Measurements from ENCODE around the gene CRYBB1.

The CRYBB1 gene

GRCh38 chr22:26550498-26551033 is 67.3 kb downstream of the CRYBB1 start:
- DNase-seq: no peak

- no peak for DNase-seq
Measured at GRCh38 chr22:26549902-26550497, 67.8 kb downstream of the CRYBB1 start.

Data from NCI-H2081 treated with DMSO at 0.1 percent for 48 hours (cell line).